DMS79 treated with DMSO at 0.1 percent for 48 hours (cell line): ENCODE results near the gene DOCK4.

Experiments used
- DNase-seq: peaks from one replicate; lab custom pipeline; 2025; lab: John Stamatoyannopoulos, UW

The DOCK4 gene

GRCh38 chr7:112192236-112193154 is 13.7 kb downstream of the DOCK4 start:
- DNase-seq = no peak

DNA sequence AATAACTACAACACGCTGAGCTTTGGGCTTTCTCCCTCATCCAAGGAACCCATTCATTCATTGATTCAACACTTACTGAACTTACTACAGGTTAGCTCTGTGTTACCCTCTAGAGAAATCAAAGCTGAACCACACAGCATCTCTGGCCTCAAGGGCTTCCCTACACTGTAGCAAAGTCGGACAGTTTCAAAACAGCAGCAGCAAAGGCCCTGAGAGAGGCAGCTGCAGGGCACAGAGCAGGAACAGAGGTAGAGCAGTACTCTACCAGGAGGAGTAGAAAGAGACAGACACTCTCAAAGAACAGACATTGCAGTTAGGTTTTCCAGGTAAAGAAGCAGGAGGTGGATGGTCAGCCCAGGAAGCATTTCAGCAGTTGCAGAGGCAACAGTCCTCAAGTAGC is 16.1 kb downstream of the DOCK4 start:
- no peak for DNase-seq

DNA sequence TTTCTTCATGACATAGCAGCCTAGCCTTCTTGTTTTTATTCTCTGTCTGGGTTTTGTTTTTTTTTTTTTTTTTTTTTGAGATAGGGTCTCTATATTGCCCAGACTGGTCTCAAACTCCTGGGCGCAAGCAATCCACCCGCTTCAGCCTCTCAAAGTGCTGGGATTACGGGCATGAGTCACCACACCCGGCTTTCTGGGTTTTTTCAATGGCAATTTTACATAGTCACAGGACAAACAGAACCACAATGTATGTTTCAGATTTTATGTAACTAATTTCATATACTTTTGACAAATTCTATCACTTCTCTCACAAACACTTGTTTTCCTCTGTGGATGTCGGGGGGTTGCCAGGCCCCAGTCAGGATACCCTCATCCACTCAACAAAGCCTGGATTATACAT is 16.5 kb downstream of the DOCK4 start:
- DNase-seq = no peak

GRCh38 chr7:112188257-112188656 is 17.9 kb downstream of the DOCK4 start:
- no peak for DNase-seq

DNA sequence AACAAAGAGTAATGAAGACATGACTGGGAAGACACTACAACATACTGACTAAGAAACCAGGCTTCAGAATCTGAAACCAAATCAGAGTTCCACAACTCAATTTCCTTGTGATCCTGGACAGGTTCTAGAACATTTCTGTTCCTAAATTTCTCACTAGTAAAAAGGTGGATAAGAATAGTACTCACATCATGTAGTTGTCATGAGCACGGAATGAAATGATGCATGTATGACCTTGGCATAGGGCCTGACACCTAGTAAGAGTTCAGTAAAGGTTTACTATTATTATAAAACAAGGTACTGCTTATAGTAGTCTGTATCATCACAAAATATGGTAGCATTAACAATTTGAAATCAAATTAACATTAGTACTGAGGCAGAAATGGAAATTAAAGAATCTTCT is 19.9 kb downstream of the DOCK4 start:
- no peak for DNase-seq

DNA sequence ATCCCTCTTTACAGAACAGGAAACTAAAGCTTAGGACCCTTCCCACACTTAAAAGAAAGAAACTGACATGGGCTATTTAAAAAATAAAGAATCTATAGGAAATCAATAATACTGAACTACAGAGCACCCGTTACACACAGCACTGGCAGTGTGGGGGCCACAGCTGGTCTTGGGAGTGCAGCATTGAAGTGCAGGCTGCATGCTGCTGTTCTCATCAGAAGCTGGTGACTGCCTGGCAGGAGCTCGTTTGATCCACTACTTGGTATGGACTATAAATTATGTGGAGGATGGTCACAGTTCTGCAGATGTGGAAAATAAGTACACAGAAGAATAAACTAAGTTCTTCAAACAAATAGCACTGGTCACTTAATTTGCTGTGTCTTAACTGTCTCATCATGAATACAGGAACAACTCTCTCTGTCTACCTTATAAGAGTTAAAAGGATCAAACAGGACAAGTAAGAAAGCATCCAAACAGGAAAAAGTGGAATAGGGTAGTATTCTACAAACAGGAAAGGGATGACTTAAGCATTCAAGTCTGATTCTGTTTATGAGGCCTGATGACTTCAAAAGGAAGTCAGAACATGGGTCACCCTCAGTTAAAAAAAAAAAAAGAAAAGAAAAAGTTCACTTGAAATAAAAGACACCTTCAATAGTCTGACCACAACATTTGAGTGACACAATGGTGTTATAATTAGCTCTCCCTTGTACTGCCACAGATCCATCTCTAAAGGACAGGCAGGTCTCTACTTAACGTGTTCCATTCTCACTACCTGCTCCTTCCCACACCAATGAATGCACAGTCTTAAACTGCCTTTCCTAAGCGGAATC is 21.0 kb downstream of the DOCK4 start:
- no peak for DNase-seq

- DNase-seq = no peak
These were observed 21.7 kb downstream of the DOCK4 start for GRCh38 chr7:112184455-112184854.

- DNase-seq = no peak
These were observed 22.9 kb downstream of the DOCK4 start for GRCh38 chr7:112183266-112183665.

DNA sequence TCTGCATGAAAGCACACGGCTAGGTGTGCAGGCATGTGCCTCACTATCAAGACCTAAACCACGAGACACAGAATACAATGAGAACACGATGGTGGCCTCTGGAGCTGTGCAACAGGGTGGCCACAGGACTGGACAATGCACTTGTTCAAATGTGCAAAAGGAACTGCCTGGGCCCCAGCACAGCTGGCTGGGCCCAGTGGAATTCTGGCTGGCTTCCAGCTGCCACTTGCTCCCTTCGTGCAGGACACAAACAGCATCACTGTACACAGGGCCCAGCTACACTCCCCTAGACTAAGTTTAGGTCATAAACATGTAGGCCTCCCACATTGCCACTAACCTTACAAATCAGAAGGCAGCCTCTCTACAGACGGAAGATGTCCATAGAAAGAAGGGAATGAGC is 23.4 kb downstream of the DOCK4 start:
- no peak for DNase-seq

DNA sequence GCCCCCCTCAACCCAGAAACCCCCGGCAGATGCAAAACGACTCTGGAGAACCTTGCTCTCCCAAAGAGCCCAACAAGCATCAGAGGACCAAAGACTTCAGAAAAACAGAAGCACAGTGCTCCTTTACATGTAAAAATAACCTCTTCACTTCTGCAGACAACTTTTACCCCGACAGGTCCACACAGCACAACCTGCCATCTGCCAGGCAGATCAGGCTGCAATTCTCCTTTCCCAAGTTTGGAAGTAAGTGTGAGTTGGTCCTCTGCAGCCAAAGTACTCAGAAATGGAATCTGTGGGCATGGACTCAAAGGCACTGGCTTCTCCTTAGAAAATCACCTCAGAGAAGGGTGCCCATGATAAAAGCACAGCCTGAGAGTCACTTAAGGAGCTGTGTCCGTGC is 26.0 kb downstream of the DOCK4 start:
- no peak for DNase-seq

DNA sequence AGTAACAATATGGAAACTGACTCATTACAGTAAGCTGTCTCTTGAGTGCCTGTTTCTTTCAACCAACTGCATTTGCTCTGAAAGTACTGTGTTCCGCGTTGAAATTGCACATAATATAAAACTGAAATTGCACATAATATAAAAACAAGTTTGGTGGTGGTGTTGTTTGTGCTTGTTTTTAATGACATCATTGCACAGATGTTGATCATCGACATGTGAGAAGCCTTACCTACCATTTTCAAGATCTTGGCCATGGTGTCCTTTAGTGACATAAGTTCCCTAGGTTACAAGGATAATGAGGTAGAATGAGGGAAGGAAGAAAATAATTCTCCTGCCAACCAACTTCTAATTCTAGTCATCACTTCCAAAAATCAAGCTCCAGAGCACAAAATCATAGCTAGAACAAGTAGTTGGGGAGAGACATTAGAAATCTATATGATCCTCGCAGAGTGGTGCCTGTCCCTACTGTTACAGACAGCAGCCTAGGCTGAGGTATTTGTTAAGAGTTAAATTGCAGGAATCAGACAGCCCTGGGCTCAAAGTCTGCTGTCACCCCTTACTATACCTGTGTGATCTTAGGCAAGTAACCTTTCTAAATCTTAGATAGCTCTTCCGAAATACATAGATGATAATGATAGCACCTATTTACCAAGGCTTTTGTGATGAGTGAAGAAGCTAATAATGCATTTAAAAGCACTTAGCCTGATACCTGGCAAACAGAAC is 29.3 kb downstream of the DOCK4 start:
- DNase-seq = no peak

- DNase-seq = no peak
These were observed 30.0 kb downstream of the DOCK4 start for GRCh38 chr7:112176241-112176640.

- DNase-seq = no peak
These were observed 32.0 kb downstream of the DOCK4 start for GRCh38 chr7:112174192-112174591.

DNA sequence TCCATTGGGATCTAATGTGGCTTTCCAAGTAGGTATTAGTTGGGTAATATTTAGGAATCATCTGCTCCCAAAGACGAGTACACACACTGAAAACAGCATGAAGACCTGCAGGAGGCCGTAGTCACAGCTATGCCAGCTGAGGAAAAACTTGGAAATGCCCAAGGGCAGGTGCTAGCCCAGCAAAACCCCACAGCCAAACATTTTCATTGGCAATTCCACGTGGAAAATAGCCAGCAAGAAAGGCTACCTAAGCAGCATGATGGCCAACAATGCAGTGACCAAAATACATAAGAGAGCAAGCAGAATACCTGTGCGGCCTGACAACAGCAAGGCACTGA is 32.7 kb downstream of the DOCK4 start:
- no peak for DNase-seq

DNA sequence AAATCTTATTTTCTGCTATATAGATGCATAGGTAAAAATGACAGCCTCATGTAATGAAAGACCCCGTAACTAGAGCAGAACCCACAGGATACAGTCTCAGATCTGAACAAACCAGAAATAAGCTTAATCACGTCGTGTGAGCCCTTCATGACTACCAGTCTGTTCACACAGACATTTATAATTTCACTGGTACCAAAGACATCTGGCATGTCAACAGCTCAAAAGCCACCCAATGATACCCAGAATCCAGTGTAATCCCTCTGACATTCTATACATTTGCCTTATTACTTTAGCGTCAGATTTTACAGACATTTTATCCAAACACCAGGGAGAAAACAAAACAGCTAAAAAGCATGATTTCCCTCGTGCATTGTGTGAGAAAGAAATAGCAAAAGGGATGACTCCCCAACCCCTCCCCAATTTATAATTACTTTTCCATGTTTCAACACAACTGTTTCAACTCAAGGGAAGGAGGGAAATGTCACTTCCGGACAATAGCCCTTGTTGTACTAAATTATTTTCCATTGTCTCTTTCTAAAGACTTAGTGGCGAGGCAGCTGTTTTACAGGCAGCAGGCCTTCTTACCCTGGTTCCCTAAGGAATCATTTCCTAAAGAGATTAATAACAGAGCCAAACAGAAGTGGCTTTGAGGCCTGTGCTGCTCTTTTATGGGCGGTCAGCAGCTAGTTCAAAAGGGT is 33.2 kb downstream of the DOCK4 start:
- DNase-seq = no peak

DNA sequence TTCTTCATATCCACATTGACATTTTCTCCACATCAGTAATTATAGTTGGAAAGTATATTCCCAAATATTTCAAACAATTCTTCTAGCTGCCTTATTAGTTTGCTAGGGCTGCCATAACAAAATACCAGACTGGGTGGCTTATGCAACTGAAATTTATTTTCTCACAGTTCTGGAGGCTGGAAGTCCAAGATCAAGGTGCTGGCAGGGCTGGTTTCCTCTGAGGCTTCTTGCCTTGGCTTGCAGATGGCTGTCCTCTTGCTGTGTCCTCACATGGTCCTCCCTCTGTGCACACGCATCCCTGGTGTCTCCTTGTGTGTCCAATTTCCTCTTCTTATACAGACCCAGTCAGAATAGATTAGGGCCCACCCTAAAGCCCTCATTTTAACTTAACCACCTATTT is 34.5 kb downstream of the DOCK4 start:
- DNase-seq = no peak

DNA sequence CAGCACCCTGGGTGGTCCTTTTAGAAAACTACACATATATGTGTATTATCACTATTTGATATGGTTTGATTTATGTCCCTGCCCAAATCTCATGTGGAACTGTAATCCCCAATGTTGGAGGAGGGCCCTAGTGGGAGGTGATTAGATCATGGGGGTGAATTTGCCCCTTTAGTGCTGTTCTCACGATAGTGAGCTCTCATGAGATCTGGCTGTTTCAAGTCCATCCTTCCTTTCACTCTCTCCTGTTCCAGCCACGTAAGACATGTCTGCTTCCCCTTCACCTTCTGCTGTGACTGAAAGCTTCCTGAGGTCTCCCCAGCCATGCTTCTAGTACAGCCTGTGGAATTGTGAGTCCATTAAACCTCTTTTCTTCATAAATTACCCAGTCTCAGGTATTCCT is 37.3 kb downstream of the DOCK4 start:
- DNase-seq = no peak

- no peak for DNase-seq
These were observed 39.1 kb downstream of the DOCK4 start for GRCh38 chr7:112167147-112167546.

DNA sequence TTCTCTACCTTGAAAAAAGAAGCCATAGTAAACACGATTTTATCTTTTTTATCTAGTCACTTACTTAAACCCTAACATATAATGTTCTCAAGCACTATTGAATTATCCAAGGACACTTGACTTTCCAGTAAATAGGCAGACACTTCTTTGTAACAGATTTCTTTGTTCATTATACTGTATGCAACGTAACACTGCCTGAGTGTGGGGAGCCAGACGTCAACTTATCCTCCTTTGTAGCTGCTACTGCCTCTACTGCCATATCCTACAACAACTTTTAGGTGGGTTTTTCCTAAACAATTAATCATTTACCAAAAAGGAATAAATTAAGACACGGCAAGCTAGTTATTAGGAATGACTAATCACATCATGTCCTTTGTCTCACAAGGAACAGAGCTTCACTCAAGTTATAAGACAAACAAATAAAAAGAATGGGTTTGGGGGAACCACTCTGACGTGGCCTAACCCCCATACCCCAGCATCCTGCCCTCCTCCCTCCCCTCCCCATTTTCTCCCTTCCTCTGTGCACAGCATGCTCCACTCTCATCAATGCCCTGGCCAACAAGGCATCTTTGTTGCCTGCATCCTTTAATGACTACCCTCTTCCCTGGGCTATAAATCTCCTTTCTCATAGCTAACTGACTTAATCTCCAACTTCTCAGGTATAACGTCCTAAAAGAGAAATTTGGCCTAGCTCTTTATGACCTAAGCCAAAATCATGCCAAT is 43.3 kb downstream of the DOCK4 start:
- peak; percentile 73 for DNase-seq

DNA sequence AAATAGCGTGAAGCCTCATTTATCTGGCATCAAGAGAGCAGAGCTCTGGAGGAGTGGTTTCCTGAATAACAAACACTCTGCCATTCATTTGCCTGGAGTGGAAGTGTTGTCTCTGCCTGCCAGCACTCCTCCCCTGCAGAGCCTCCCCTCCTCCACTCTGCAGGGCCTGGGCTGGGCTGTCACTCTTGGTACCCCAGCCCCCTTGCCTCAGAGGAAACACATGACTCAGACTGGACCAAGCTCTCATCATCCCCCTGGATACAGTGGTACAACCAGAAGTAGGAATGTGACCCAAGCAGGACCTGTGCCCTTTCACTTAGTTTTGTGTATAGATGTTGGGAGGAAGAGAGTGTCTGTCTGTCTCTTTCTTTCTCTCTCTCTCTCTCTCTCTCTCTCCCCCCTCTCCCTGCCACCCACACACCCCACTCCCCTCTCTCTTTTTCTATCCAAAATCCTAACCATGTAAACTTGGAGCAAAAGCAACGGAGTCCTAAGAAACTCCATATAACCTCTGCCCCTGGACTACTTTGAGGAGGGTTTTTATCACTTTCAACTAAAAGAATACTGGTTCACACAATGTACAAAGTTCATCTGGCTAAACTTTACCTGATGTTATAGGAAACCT is 43.9 kb downstream of the DOCK4 start:
- peak; percentile 65 for DNase-seq
